HS-5 (cell line): ENCODE data around the gene PPFIBP2.
"Not testable (repeated sequence)": the region's sequence is repeated elsewhere in the genome, so short reads cannot be mapped to it uniquely, and the experiment has no call there.

Experiments
- DNase-seq: peaks from one replicate; pipeline ENCODE4 v3.0.0-alpha.2; 2012; ENCODE audit warnings: low read depth

The PPFIBP2 gene

GRCh38 chr11:7499081-7499480 lies 14.7 kb upstream of the PPFIBP2 start:
- no peak for DNase-seq

GRCh38 chr11:7500251-7500650 lies 13.5 kb upstream of the PPFIBP2 start:
- DNase-seq = no peak

GRCh38 chr11:7501251-7501650 lies 12.5 kb upstream of the PPFIBP2 start:
- no peak for DNase-seq

GRCh38 chr11:7501894-7502293 lies 11.9 kb upstream of the PPFIBP2 start:
- DNase-seq = no peak

- DNase-seq = no peak
These were observed 7.6 kb upstream of the PPFIBP2 start for GRCh38 chr11:7506243-7506642.

GRCh38 chr11:7508087-7508486 lies 5.7 kb upstream of the PPFIBP2 start:
- DNase-seq = no peak

GRCh38 chr11:7509966-7510365 lies 3.8 kb upstream of the PPFIBP2 start:
- no peak for DNase-seq

- no peak for DNase-seq
These were observed 2.4 kb upstream of the PPFIBP2 start for GRCh38 chr11:7511401-7511800.

- DNase-seq = no peak
These were observed 1.1 kb upstream of the PPFIBP2 start for GRCh38 chr11:7512525-7513233.

- no peak for DNase-seq
These were observed 346 bp downstream of the PPFIBP2 start for GRCh38 chr11:7514099-7514591.

GRCh38 chr11:7515447-7515886 lies 1.7 kb downstream of the PPFIBP2 start:
- DNase-seq = no peak

- DNase-seq = no peak
These were observed 2.7 kb downstream of the PPFIBP2 start for GRCh38 chr11:7516475-7516874.

- not testable (repeated sequence) for DNase-seq
These were observed 3.9 kb downstream of the PPFIBP2 start for GRCh38 chr11:7517743-7518142.

GRCh38 chr11:7518811-7519562 lies 5.2 kb downstream of the PPFIBP2 start:
- DNase-seq = no peak

- no peak for DNase-seq
These were observed 6.5 kb downstream of the PPFIBP2 start for GRCh38 chr11:7520011-7520942.

- no peak for DNase-seq
These were observed 7.2 kb downstream of the PPFIBP2 start for GRCh38 chr11:7520981-7521487.

GRCh38 chr11:7522121-7522520 lies 8.3 kb downstream of the PPFIBP2 start:
- DNase-seq = no peak

GRCh38 chr11:7522546-7522945 lies 8.7 kb downstream of the PPFIBP2 start:
- no peak for DNase-seq

GRCh38 chr11:7523416-7524210 lies 9.8 kb downstream of the PPFIBP2 start:
- DNase-seq = no peak

GRCh38 chr11:7524462-7525235 lies 10.8 kb downstream of the PPFIBP2 start:
- no peak for DNase-seq
